Transverse colon (tissue), 4 donors: ENCODE measurements around the gene ZNF695.
"Not testable (repeated sequence)": the region's sequence is repeated elsewhere in the genome, so short reads cannot be mapped to it uniquely, and the experiment has no call there.

Source experiments
- CTCF ChIP-seq, 5 experiments: fragments of 200-600 bp in 3 of 5; fragments of 450-650 bp in 2 of 5; sonication (generic) in 3 of 5; IDR thresholded peaks; 1 replicate in 2 of 5; 2 replicates in 3 of 5; pipeline ENCODE4 v1.5.1; 2016 to 2017; ENCODE audit warnings: antibody characterized with exemption in 5 of 5, inconsistent platforms in 3 of 5, mild to moderate bottlenecking in 2 of 5, moderate library complexity in 1 of 5
- POLR2A ChIP-seq: fragments of 450-650 bp; IDR thresholded peaks from one replicate; pipeline ENCODE4 v1.6.1; 2016; ENCODE audit warnings: antibody characterized with exemption, mild to moderate bottlenecking, moderate library complexity
- POLR2AphosphoS5 ChIP-seq, 3 donors: sonication (generic); formaldehyde crosslinking; IDR thresholded peaks; one replicate each; pipeline ENCODE4 v1.6.1; 2016; ENCODE audit warnings: antibody characterized with exemption in 3 of 3

- not testable (repeated sequence) for TF ChIP-seq POLR2A; CTCF (IDR thresholded peaks at IDR 0.05); POLR2AphosphoS5 (IDR thresholded peaks at IDR 0.05)
Measured at GRCh38 chr1:247024658-247025057, 16.8 kb upstream of the ZNF695 start.
